Measurements from ENCODE around the gene KRT72. TPM values are rescaled to one million over a fixed set of nuclear protein-coding genes. Genes with fewer than 3 reads are reported as not detected.

Gene KRT72
- polyA plus RNA-seq, 3 donors from 2014 or later = 0.34 to 0.93 TPM; not detected in 1

GRCh38 chr12:52611080-52611468 lies 9.8 kb upstream of the KRT72 start:
- Mint-ChIP-seq H3K36me3 (peaks cover 5 to 8% (median 7%) of the 10 kb centered on the region in 3 donors), H3K4me1 (peaks cover 35 to 53% of the 10 kb centered on the region in 2 donors), H3K4me3 (no peak overlapping the region), H3K9me3 (no peaks in the 10 kb centered on the region), H3K27me3 (ENCODE audit: low read depth in 3 of 3) (peaks cover 0 to 3% (median 2%) of the 10 kb centered on the region in 3 donors), H3K27ac (peak overlapping the region in 5 of 6 donors; percentile 70 to 90 (median 75))
- DNase-seq = no peak

DNA sequence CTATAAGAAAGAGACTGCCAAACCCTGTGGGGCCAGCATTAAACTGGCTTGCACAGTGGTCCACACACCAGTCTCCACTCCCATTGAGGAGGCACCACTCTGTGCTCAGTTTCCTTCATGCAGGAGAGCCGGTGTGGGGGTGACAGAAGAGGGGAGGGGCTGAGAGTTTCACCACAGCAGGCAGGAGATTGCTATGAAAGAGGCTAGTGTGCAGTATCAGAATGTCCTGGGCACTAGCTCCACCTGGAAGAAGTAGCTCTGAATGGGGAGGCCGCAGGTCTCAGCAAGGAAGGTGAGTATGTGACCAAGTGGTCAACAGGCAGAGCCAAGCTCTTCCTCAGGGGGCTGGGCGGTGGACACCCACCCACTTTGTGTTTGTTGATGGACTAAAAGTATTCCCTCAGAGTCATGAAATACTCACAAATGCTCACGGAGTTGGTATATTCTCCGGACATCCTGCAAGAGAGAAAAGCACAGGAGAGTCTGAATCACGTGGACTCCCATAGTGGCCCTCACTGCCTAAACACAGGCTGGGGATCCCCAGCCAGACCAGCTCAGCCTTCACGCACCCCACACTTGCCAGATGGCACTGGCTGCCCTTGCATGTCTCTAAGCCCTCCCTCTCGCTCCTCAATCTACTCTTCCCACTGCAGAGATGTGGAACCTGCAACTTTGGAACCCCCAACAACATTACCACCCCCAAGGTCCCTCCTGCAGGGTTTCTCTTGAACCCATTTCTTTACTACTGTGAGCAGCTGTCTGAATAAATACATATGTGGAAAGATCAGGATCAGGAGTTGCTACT lies 7.8 kb upstream of the KRT72 start:
- Mint-ChIP-seq H3K4me1 (peaks cover 30 to 55% of the 10 kb centered on the region in 2 donors), H3K36me3 (peaks cover 5 to 11% (median 8%) of the 10 kb centered on the region in 3 donors), H3K9me3 (no peaks in the 10 kb centered on the region), H3K27ac (peak overlapping the region in 4 of 6 donors; percentile 18 to 88 (median 74)), H3K27me3 (ENCODE audit: low read depth in 3 of 3) (peaks cover 0 to 3% (median 3%) of the 10 kb centered on the region in 3 donors), H3K4me3 (peak overlapping the region in 3 of 5 donors; percentile 3 to 39 (median 14))
- no peak for DNase-seq

- DNase-seq = no peak
- H3K9me3 Mint-ChIP-seq = no peaks in the 10 kb centered on the region
- peaks cover 5 to 11% (median 8%) of the 10 kb centered on the region in 3 donors for H3K36me3 Mint-ChIP-seq
- peak overlapping the region in 1 of 6 donors; percentile 88 for H3K27ac Mint-ChIP-seq
- H3K27me3 Mint-ChIP-seq (ENCODE audit: low read depth in 3 of 3) = peaks cover 0 to 3% (median 3%) of the 10 kb centered on the region in 3 donors
- peaks cover 30 to 55% of the 10 kb centered on the region in 2 donors for H3K4me1 Mint-ChIP-seq
- no peak overlapping the region for H3K4me3 Mint-ChIP-seq
These were observed 6.9 kb upstream of the KRT72 start for GRCh38 chr12:52608161-52608560.

- H3K9me3 Mint-ChIP-seq = no peaks in the 10 kb centered on the region
- H3K27me3 Mint-ChIP-seq (ENCODE audit: low read depth in 3 of 3) = peaks cover 2 to 6% (median 3%) of the 10 kb centered on the region in 3 donors
- no peak for DNase-seq
- no peak overlapping the region for H3K4me3 Mint-ChIP-seq
- H3K36me3 Mint-ChIP-seq = peaks cover 5 to 11% (median 8%) of the 10 kb centered on the region in 3 donors
- H3K27ac Mint-ChIP-seq = peak overlapping the region in 3 of 6 donors; percentile 8 to 52 (median 43)
- peaks cover 31 to 50% of the 10 kb centered on the region in 2 donors for H3K4me1 Mint-ChIP-seq
These were observed 6.1 kb upstream of the KRT72 start for GRCh38 chr12:52607314-52607713.

GRCh38 chr12:52606581-52607218 lies 5.4 kb upstream of the KRT72 start:
- Mint-ChIP-seq H3K27ac (peak overlapping the region in 3 of 6 donors; percentile 43 to 82 (median 67)), H3K4me3 (no peak overlapping the region), H3K36me3 (peaks cover 5 to 11% (median 6%) of the 10 kb centered on the region in 3 donors), H3K27me3 (ENCODE audit: low read depth in 3 of 3) (peaks cover 2 to 10% (median 3%) of the 10 kb centered on the region in 3 donors), H3K9me3 (no peaks in the 10 kb centered on the region), H3K4me1 (peaks cover 30 to 45% of the 10 kb centered on the region in 2 donors)
- no peak for DNase-seq

- peaks cover 26 to 40% of the 10 kb centered on the region in 2 donors for H3K4me1 Mint-ChIP-seq
- no peaks in the 10 kb centered on the region for H3K9me3 Mint-ChIP-seq
- no peak for DNase-seq
- peaks cover 3 to 11% (median 5%) of the 10 kb centered on the region in 3 donors for H3K36me3 Mint-ChIP-seq
- H3K27ac Mint-ChIP-seq = peak overlapping the region in 2 of 6 donors; percentile 68 to 79
- peaks cover 2 to 10% (median 3%) of the 10 kb centered on the region in 3 donors for H3K27me3 Mint-ChIP-seq (ENCODE audit: low read depth in 3 of 3)
- H3K4me3 Mint-ChIP-seq = no peak overlapping the region
These were observed 4.8 kb upstream of the KRT72 start for GRCh38 chr12:52606096-52606495.

- peak overlapping the region in 3 of 6 donors; percentile 2 to 79 (median 68) for H3K27ac Mint-ChIP-seq
- peaks cover 21 to 35% of the 10 kb centered on the region in 2 donors for H3K4me1 Mint-ChIP-seq
- peaks cover 2 to 10% (median 3%) of the 10 kb centered on the region in 3 donors for H3K27me3 Mint-ChIP-seq (ENCODE audit: low read depth in 3 of 3)
- no peak overlapping the region for H3K4me3 Mint-ChIP-seq
- H3K36me3 Mint-ChIP-seq = peaks cover 3 to 11% (median 5%) of the 10 kb centered on the region in 3 donors
- no peaks in the 10 kb centered on the region for H3K9me3 Mint-ChIP-seq
- no peak for DNase-seq
These were observed 4.3 kb upstream of the KRT72 start for GRCh38 chr12:52605542-52605941.

DNA sequence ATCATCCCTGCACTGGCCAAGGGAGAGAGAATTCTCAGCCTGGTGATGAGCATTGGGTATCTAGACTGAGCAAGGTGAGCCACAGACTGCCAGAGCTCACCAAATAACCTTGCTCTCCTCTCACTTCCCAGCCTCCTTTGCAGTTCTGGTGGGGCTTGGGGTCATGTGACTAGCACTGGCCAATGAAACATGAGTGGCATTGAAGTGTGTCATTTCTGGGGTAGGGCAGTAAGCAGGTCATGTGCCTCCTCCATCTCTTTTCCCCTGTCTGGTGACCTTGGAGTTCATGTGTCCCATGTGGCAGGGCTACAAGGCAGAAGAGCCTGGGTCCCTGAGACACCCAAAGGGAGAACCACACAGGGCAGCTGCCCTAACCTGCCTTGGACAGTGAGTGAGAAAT lies 3.6 kb upstream of the KRT72 start:
- H3K4me1 Mint-ChIP-seq = peaks cover 15 to 28% of the 10 kb centered on the region in 2 donors
- H3K9me3 Mint-ChIP-seq = no peaks in the 10 kb centered on the region
- H3K4me3 Mint-ChIP-seq = no peak overlapping the region
- no peak for DNase-seq
- peak overlapping the region in 2 of 6 donors; percentile 55 to 77 for H3K27ac Mint-ChIP-seq
- H3K27me3 Mint-ChIP-seq (ENCODE audit: low read depth in 3 of 3) = peaks cover 2 to 12% (median 3%) of the 10 kb centered on the region in 3 donors
- H3K36me3 Mint-ChIP-seq = peaks cover 3 to 15% (median 5%) of the 10 kb centered on the region in 3 donors

GRCh38 chr12:52603314-52603713 lies 2.1 kb upstream of the KRT72 start:
- Mint-ChIP-seq H3K4me1 (peaks cover 5 to 12% of the 10 kb centered on the region in 2 donors), H3K27ac (peak overlapping the region in 1 of 6 donors; percentile 65), H3K36me3 (peaks cover 8 to 25% (median 9%) of the 10 kb centered on the region in 3 donors), H3K27me3 (ENCODE audit: low read depth in 3 of 3) (peaks cover 3 to 16% (median 6%) of the 10 kb centered on the region in 3 donors), H3K4me3 (no peak overlapping the region), H3K9me3 (no peaks in the 10 kb centered on the region)
- no peak for DNase-seq

GRCh38 chr12:52602552-52602951 lies 1.3 kb upstream of the KRT72 start:
- DNase-seq = no peak
- H3K27me3 Mint-ChIP-seq (ENCODE audit: low read depth in 3 of 3) = peaks cover 3 to 16% (median 6%) of the 10 kb centered on the region in 3 donors

DNA sequence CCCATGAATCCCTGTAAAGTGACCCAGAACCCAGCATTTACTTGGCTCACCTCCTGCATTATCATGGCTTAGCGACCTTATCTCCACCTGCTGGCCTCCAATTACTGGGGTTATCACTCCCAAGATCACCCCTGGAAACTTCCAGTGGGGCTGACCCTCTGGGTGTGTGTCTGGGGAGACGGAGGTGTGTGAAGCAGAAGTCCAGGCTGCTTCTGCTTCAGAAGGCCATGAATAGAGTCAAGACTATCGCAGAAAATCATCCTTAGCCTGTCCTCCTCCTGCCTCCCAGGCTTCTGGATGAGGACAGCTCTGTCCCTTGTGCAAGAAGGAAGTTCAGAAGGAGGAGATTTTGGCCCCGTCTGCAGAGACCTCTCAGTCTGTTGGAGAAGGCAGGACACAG lies 408 bp upstream of the KRT72 start:
- Mint-ChIP-seq H3K4me3 (no peak overlapping the region), H3K27me3 (ENCODE audit: low read depth in 3 of 3) (peaks cover 0 to 16% (median 6%) of the 10 kb centered on the region in 3 donors), H3K27ac (peak overlapping the region in 1 of 6 donors; percentile 27), H3K4me1 (peaks cover 2 to 12% of the 10 kb centered on the region in 2 donors), H3K9me3 (no peaks in the 10 kb centered on the region), H3K36me3 (peaks cover 5 to 19% (median 6%) of the 10 kb centered on the region in 3 donors)
- no peak for DNase-seq

More at GRCh38 chr12:52602552-52602951, 1.3 kb upstream of the KRT72 start:
- H3K9me3 Mint-ChIP-seq = no peaks in the 10 kb centered on the region
- peaks cover 2 to 12% of the 10 kb centered on the region in 2 donors for H3K4me1 Mint-ChIP-seq
- peak overlapping the region in 3 of 6 donors; percentile 10 to 61 (median 28) for H3K27ac Mint-ChIP-seq
- H3K36me3 Mint-ChIP-seq = peaks cover 6 to 22% (median 8%) of the 10 kb centered on the region in 3 donors
- H3K4me3 Mint-ChIP-seq = no peak overlapping the region

GRCh38 chr12:52600475-52600874 lies 788 bp downstream of the KRT72 start:
- no peaks in the 10 kb centered on the region for H3K9me3 Mint-ChIP-seq
- peaks cover 0 to 13% (median 6%) of the 10 kb centered on the region in 3 donors for H3K27me3 Mint-ChIP-seq (ENCODE audit: low read depth in 3 of 3)
- DNase-seq = no peak
- peaks cover 2 to 5% of the 10 kb centered on the region in 2 donors for H3K4me1 Mint-ChIP-seq
- no peak overlapping the region for H3K4me3 Mint-ChIP-seq
- peaks cover 5 to 19% (median 9%) of the 10 kb centered on the region in 3 donors for H3K36me3 Mint-ChIP-seq
- peak overlapping the region in 2 of 6 donors; percentile 22 to 54 for H3K27ac Mint-ChIP-seq

- no peak for DNase-seq
- peaks cover 0 to 13% (median 6%) of the 10 kb centered on the region in 3 donors for H3K27me3 Mint-ChIP-seq (ENCODE audit: low read depth in 3 of 3)
- peaks cover 5 to 19% (median 9%) of the 10 kb centered on the region in 3 donors for H3K36me3 Mint-ChIP-seq
- peaks cover 2% of the 10 kb centered on the region in 2 donors for H3K4me1 Mint-ChIP-seq
- peak overlapping the region in 4 of 6 donors; percentile 1 to 54 (median 28) for H3K27ac Mint-ChIP-seq
- H3K4me3 Mint-ChIP-seq = no peak overlapping the region
- H3K9me3 Mint-ChIP-seq = no peaks in the 10 kb centered on the region
These were observed 1.2 kb downstream of the KRT72 start for GRCh38 chr12:52600071-52600470.

Data from immature natural killer cell (primary cell).